ENCODE measurements around the gene ROBO4. TPM values are rescaled to one million over a fixed set of nuclear protein-coding genes. Genes with fewer than 3 reads are reported as not detected.

The ROBO4 gene
- total and polyA plus RNA-seq, 2 of the 13 experiments (the other 11 are each of a cell fraction or from before 2014, with no cell fraction given), result 0.07 to 1.1 TPM

GRCh38 chr11:124935548-124936514 lies 38.2 kb upstream of the ROBO4 start, which contains the start of gene HEPACAM (continued):
- TF ChIP-seq ZNF276 (CRISPR knock-in tag; IDR thresholded peaks at IDR 0.05; ENCODE audit: low read depth) (no peak), TBP (CRISPR knock-in tag; IDR thresholded peaks at IDR 0.05) (no peak), AGO1 (IDR thresholded peaks at IDR 0.05; ENCODE audit: low read depth, low read length, poor library complexity, severe bottlenecking) (no peak), ZNF576 (CRISPR knock-in tag; IDR thresholded peaks at IDR 0.05) (no peak), FOXP4 (CRISPR knock-in tag; IDR thresholded peaks at IDR 0.05) (no peak; the same call in 1 of the 2 replicates), SOX13 (IDR thresholded peaks at IDR 0.05) (no peak), SOX13 (CRISPR knock-in tag; conservative IDR thresholded peaks at IDR 0.05 in 1 of 2, IDR thresholded peaks at IDR 0.05 in 1 of 2) (peak in 1 of 2 experiments; percentile 29; a peak in 1 of 4 replicates), ZNF878 (CRISPR knock-in tag; IDR thresholded peaks at IDR 0.05) (no peak), ZNF468 (CRISPR knock-in tag; IDR thresholded peaks at IDR 0.05) (no peak), MTA3 (CRISPR knock-in tag; IDR thresholded peaks at IDR 0.05) (no peak), POLR2AphosphoS5 (IDR thresholded peaks at IDR 0.05; ENCODE audit: low read depth, low read length) (peak; percentile 67), ZNF121 (CRISPR knock-in tag; IDR thresholded peaks at IDR 0.05) (no peak), ZNF777 (CRISPR knock-in tag; IDR thresholded peaks at IDR 0.05) (no peak), PITX1 (CRISPR knock-in tag; IDR thresholded peaks at IDR 0.05) (no peak), PRDM15 (CRISPR knock-in tag; IDR thresholded peaks at IDR 0.05) (no peak)

Measured in HepG2 (cell line).